GM19351 (cell line): ENCODE measurements around the gene KCNG1.
"Not testable (repeated sequence)": the region's sequence is repeated elsewhere in the genome, so short reads cannot be mapped to it uniquely, and the experiment has no call there.

Source experiments
- ATAC-seq: cut with Tn5 transposase; IDR thresholded peaks from one replicate; pipeline ENCODE4 v1.9.1; 2021; ENCODE audit warnings: mild to moderate bottlenecking, moderate library complexity; ENCODE audit not compliant: unreplicated experiment

The KCNG1 gene

GRCh38 chr20:51022803-51023616 lies at the start of gene KCNG1:
TSS of gene KCNG1 (minus strand) at chr20:51023107. CDS start at chr20:51010338, 12,769 bp downstream.
- no peak for ATAC-seq

- no peak for ATAC-seq
These were observed 47.7 kb upstream of the KCNG1 start for GRCh38 chr20:51070621-51071020.

- ATAC-seq = no peak
These were observed 44.9 kb upstream of the KCNG1 start for GRCh38 chr20:51067792-51068191.

DNA sequence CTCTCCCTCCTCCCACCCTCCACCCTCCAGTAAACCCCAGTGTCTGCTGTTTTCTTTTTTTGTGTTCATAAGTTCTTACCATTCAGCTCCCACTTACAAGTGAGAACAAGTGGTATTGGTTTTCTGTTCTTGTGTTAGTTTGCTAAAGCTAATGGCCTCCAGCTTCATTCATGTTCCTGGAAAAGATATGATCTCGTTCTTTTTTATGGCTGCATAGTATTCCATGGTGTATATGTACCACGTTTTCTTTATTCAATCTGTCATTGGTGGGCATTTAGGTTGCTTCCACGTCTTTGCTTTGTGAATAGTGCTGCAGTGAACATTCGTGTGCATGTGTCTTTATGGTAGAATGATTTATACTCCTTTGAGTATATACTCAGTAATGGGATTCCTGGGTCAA lies 42.7 kb upstream of the KCNG1 start:
- ATAC-seq = no peak

- no peak for ATAC-seq
These were observed 41.2 kb upstream of the KCNG1 start for GRCh38 chr20:51064137-51064536.

GRCh38 chr20:51062065-51062464 lies 39.2 kb upstream of the KCNG1 start:
- ATAC-seq = no peak

GRCh38 chr20:51061418-51062045 lies 38.6 kb upstream of the KCNG1 start:
- no peak for ATAC-seq

DNA sequence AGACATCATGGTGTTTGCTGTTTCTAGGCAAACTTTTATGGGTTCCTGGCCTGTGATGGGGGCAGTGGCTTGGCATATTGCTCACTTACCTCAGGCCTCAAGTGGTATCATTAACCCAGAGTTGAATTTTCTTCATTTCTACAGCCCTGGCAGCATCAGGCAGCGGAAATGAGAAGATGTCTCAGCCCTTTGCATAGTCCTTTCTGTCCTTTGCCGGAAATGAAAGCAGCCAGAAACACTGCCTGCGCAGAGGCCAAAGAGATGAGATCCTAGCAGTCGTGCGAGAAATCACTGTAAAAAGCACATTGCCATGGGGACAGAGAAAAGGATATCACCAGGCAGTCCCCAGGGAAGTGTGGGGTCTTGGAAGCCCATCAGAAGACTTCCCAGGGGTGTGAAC lies 37.4 kb upstream of the KCNG1 start:
- no peak for ATAC-seq

- ATAC-seq = no peak
These were observed 37.0 kb upstream of the KCNG1 start for GRCh38 chr20:51059862-51060261.

GRCh38 chr20:51058017-51058416 lies 35.1 kb upstream of the KCNG1 start:
- no peak for ATAC-seq

DNA sequence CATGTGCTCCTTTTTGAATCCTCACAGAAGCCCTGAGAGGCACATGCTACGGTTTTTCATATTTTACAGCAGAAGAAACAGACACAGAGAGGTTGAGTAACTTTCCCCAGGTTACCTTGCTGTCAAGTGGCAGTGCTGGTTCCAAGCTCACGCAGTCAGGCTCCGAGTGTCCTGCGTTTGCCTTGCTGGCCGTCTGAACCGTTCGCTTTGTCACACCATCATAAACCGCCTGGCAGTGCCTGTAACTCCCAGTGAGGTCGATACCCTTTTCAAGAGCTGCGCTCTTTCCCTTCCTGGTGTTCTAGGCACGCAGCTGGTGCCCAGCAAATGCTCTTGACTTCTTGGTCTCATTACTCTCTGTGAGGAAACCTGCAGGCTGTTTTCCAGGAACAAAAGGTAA lies 31.3 kb upstream of the KCNG1 start:
- no peak for ATAC-seq

- no peak for ATAC-seq
These were observed 27.7 kb upstream of the KCNG1 start for GRCh38 chr20:51050531-51051075.

- no peak for ATAC-seq
These were observed 23.4 kb upstream of the KCNG1 start for GRCh38 chr20:51046021-51046985.

DNA sequence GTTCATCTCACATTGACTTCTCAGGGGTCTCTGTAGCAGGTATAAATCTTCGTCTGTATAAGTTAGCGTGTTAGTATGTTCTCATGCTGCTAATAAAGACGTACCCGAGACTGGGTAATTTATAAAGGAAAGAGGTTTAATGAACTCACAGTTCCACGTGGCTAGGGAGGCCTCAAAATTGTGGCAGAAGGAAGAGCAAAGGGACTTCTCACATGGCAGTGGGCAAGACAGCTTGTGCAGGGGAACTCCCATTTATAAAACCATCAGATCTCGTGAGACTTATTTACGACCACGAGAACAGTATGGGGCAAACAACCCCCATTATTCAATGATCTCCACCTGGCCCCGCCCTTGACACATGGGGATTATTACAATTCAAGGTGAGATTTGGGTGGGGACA lies 22.6 kb upstream of the KCNG1 start:
- ATAC-seq = not testable (repeated sequence)

GRCh38 chr20:51044796-51045195 lies 21.9 kb upstream of the KCNG1 start:
- ATAC-seq = no peak

GRCh38 chr20:51043811-51044210 lies 20.9 kb upstream of the KCNG1 start:
- ATAC-seq = no peak

GRCh38 chr20:51042657-51043247 lies 19.8 kb upstream of the KCNG1 start:
- ATAC-seq = no peak

DNA sequence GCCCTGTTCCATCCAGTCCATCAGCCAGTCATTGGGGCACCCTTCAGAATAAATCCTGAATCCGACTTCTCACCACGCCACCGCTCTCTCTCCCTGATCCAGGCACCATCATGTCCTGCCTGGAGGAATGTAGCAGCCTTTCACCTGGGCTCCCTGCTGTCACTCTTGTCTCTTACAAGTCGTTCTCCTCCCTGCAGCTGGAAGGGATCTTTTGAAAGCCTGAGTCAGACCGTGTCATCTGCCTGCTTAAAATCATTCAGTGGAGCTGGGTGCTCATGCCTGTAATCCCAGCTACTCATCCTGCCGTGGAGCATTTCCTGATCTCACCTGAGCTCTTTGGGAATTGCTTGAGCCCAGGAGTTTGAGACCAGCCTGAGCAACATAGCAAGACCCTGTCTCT lies 19.2 kb upstream of the KCNG1 start:
- no peak for ATAC-seq

DNA sequence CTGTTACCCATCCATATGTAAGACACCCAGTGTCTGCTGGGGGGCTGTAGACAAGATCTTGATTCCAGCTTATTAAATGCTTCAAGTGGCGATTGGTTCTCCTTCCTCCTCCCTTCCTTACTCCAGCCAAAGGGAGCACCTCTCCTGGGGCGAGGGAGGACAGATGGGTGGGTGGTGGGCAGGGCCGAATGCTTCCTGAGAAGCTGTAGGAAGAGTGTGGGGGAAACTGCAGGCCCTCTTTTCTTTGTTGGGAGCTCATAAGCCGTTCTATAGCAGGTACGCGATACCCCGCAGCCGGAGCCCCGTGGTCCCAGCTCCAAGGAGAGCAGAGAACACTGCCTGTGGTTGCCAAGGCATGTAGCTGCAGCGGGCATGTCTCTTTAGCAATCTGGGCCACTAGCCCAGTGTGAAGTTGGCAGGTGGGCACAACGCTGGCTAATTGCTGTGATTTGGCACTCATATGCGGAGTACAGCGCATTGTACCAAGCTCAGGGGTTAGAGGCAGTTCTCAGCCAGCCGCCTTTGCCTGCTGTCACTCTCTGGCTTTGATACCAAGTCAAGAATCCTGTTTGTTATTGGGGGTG lies 14.7 kb upstream of the KCNG1 start:
- ATAC-seq = no peak

- ATAC-seq = no peak
These were observed 14.1 kb upstream of the KCNG1 start for GRCh38 chr20:51036827-51037531.
